Activated CD4-positive, alpha-beta memory T cell treated with anti-CD3 and anti-CD28 coated beads, Interleukin-2, amount 10 ng/mL, durations not matched to agents 7 days and 5 days (primary cell): Measurements from ENCODE around the gene UGT1A10. TPM values are rescaled to one million over a fixed set of nuclear protein-coding genes. Genes with fewer than 3 reads are reported as not detected.

ENCODE experiments used
- CTCF ChIA-PET: fragments of 350-600 bp; sonication (Branson Sonifier 250); formaldehyde crosslinking; loops from one replicate; lab custom pipeline; 2021; ENCODE audit warnings: antibody characterized with exemption, inconsistent platforms; lab: Charles Lee
- POLR2A ChIA-PET: fragments of 350-600 bp; sonication (Branson Sonifier 250); formaldehyde crosslinking; loops from one replicate; lab custom pipeline; 2021; ENCODE audit warnings: antibody characterized with exemption; lab: Charles Lee
- DNase-seq: peaks from one replicate; pipeline ENCODE4 v3.0.0-alpha.2; 2020
- H3K27ac Mint-ChIP-seq: one replicate; pipeline ENCODE4 v1.8.0; 2021; ENCODE audit warnings: mild to moderate bottlenecking, mixed read lengths
- H3K27me3 Mint-ChIP-seq: one replicate; pipeline ENCODE4 v1.8.0; 2021; ENCODE audit warnings: mixed read lengths
- H3K36me3 Mint-ChIP-seq: one replicate; pipeline ENCODE4 v1.8.0; 2021; ENCODE audit warnings: low read depth, mixed read lengths
- H3K4me1 Mint-ChIP-seq: one replicate; pipeline ENCODE4 v1.8.0; 2021; ENCODE audit warnings: mixed read lengths
- H3K4me3 Mint-ChIP-seq: one replicate; pipeline ENCODE4 v1.8.0; 2021; ENCODE audit warnings: mild to moderate bottlenecking, mixed read lengths
- H3K9me3 Mint-ChIP-seq: one replicate; pipeline ENCODE4 v1.8.0; 2021; ENCODE audit warnings: mixed read lengths
- total RNA-seq, 2 experiments: library from RNA; stranded (reverse); gene quantifications; one replicate each; pipeline ENCODE4 v1.2.3, GENCODE V29; 2021

Gene UGT1A10
- total RNA-seq, 2 experiments from 2014 or later, result not detected

- Mint-ChIP-seq H3K4me1 (no peaks in the 10 kb centered on the region), H3K36me3 (no peaks in the 10 kb centered on the region), H3K27me3 (no peaks in the 10 kb centered on the region), H3K4me3 (no peak overlapping the region), H3K9me3 (no peaks in the 10 kb centered on the region), H3K27ac (no peak overlapping the region)
- no peak for DNase-seq
- CTCF ChIA-PET, result no interaction called here
- POLR2A ChIA-PET, result no interaction called here
Measured at GRCh38 chr2:233791883-233792329, 155.7 kb downstream of the UGT1A10 start.

DNA sequence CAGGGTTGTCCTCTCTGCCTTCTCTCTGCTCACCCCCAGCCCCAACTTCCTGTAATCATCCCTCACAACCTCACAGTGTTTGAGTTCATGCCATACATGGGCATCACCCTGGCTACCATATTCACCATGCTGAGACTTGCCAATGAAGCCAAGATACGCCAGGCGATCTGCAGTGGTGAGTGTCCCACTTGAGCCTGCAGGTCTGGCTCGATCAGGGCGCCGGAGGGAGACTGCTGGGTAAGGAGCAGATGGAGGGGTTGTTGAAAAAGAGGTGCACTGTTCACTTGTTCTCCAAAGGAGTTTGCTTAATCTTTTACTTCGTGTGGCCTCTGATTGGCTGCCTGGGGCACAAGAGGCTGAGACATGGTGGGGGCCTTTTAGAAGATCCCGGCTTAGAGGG is 156.5 kb downstream of the UGT1A10 start:
- no peak for DNase-seq
- H3K36me3 Mint-ChIP-seq, result no peaks in the 10 kb centered on the region
- no peaks in the 10 kb centered on the region for H3K9me3 Mint-ChIP-seq
- no peak overlapping the region for H3K4me3 Mint-ChIP-seq
- no peak overlapping the region for H3K27ac Mint-ChIP-seq
- POLR2A ChIA-PET, result no interaction called here
- CTCF ChIA-PET, result no interaction called here
- no peaks in the 10 kb centered on the region for H3K27me3 Mint-ChIP-seq
- H3K4me1 Mint-ChIP-seq, result no peaks in the 10 kb centered on the region

- H3K36me3 Mint-ChIP-seq, result no peaks in the 10 kb centered on the region
- DNase-seq, result peak; percentile 14
- POLR2A ChIA-PET, result no interaction called here
- no peaks in the 10 kb centered on the region for H3K9me3 Mint-ChIP-seq
- H3K4me1 Mint-ChIP-seq, result no peaks in the 10 kb centered on the region
- no peak overlapping the region for H3K4me3 Mint-ChIP-seq
- CTCF ChIA-PET, result no interaction called here
- H3K27me3 Mint-ChIP-seq, result no peaks in the 10 kb centered on the region
- no peak overlapping the region for H3K27ac Mint-ChIP-seq
Measured at GRCh38 chr2:233793465-233794127, 157.3 kb downstream of the UGT1A10 start.

DNA sequence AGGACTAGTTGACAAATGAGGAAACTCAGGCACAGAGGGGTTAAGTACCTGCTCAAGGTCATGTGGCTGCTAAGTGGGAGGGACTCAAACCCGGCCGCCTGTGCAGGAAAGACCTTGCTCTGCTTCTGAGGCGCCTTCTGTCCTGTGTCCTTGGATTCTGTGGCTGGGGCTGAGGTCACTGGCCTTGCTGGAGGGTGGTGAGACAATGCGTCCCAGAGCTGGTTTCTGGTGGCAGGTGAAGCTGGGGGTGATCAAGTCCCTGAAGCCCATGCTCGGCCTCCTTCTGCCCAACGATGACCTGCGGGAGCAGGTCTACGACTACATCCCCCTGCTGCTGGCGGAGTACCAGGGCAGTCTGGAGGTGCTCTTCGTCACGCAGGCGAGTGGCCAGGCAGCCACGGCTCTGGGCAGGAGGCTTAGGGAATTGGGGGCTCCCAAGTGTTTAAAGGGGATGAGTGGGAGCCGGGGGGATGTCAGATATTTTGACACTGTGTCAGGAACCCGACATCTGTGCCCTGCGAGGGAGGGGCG is 157.9 kb downstream of the UGT1A10 start:
- H3K27ac Mint-ChIP-seq, result no peak overlapping the region
- H3K4me3 Mint-ChIP-seq, result no peak overlapping the region
- CTCF ChIA-PET, result no interaction called here
- H3K27me3 Mint-ChIP-seq, result no peaks in the 10 kb centered on the region
- DNase-seq, result no peak
- no peaks in the 10 kb centered on the region for H3K4me1 Mint-ChIP-seq
- H3K9me3 Mint-ChIP-seq, result no peaks in the 10 kb centered on the region
- no peaks in the 10 kb centered on the region for H3K36me3 Mint-ChIP-seq
- POLR2A ChIA-PET, result no interaction called here

DNA sequence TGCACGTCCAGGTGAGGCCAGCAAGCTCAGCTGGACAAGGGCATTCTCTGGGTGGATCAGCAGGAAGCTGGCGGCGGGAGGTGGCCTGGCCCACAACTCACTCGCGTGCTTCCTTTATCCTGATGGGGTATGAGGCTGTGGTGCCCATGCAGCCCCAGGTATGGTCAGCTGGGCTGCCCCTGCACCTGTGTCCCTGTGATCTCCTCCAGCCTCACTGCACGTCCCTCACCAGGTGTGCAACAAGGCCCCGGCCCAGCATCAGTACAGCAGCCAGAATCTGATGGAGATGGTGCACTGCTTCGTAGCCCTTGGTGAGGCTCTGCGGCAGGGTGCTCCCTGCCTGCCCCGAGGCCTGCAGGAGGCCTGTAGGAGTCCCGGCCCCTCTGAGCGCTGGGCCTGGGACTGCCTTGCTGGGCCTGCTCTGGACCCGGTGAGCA is 159.5 kb downstream of the UGT1A10 start:
- DNase-seq, result peak; percentile 8
- POLR2A ChIA-PET, result no interaction called here
- Mint-ChIP-seq H3K27ac (no peak overlapping the region), H3K36me3 (no peaks in the 10 kb centered on the region), H3K4me1 (no peaks in the 10 kb centered on the region), H3K4me3 (no peak overlapping the region), H3K9me3 (no peaks in the 10 kb centered on the region), H3K27me3 (no peaks in the 10 kb centered on the region)
- CTCF ChIA-PET, result no interaction called here

- H3K9me3 Mint-ChIP-seq, result no peaks in the 10 kb centered on the region
- no peak overlapping the region for H3K27ac Mint-ChIP-seq
- no peak overlapping the region for H3K4me3 Mint-ChIP-seq
- no peaks in the 10 kb centered on the region for H3K27me3 Mint-ChIP-seq
- H3K36me3 Mint-ChIP-seq, result no peaks in the 10 kb centered on the region
- peaks cover 2% of the 10 kb centered on the region for H3K4me1 Mint-ChIP-seq
- ChIA-PET POLR2A (no interaction called here), CTCF (no interaction called here)
- no peak for DNase-seq
Measured at GRCh38 chr2:233796254-233796653, 160.0 kb downstream of the UGT1A10 start.

- peak; percentile 7 for DNase-seq
- Mint-ChIP-seq H3K36me3 (no peaks in the 10 kb centered on the region), H3K27ac (no peak overlapping the region), H3K4me1 (peaks cover 4% of the 10 kb centered on the region), H3K27me3 (no peaks in the 10 kb centered on the region), H3K9me3 (no peaks in the 10 kb centered on the region), H3K4me3 (no peak overlapping the region)
- ChIA-PET CTCF (no interaction called here), POLR2A (no interaction called here)
Measured at GRCh38 chr2:233798335-233799086, 162.3 kb downstream of the UGT1A10 start.

DNA sequence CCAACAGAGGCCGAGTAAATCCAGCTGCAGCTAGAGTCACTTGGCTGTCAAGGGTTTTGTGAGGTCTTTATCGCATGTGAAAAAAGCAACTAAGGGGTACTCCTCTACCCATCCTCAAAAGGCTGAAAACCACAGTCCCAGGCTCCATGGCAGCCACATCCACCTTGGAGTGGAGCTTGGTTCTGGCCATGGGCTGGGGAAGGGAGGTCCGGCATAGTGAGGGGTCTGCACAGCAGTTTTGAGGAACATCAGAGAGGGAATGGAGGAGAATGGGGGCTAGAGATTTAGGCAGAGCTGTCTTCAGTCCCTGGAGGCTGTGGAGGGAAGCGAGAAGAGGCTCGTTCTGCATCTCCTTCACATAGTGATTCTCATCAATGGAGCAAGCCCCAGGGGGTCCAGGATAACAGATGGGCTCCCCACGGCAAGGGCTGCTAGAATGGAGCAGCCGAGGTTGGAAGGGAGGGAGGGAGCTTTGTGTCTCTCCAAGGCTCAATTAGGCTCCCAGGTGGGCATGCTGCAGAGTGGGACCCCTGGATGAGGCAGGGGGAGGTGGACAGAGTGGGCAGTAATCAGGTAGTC is 162.9 kb downstream of the UGT1A10 start:
- Mint-ChIP-seq H3K36me3 (no peaks in the 10 kb centered on the region), H3K9me3 (no peaks in the 10 kb centered on the region), H3K4me3 (no peak overlapping the region), H3K27me3 (no peaks in the 10 kb centered on the region), H3K4me1 (peaks cover 4% of the 10 kb centered on the region), H3K27ac (no peak overlapping the region)
- DNase-seq, result peak; percentile 7
- CTCF ChIA-PET, result no interaction called here
- POLR2A ChIA-PET, result no interaction called here

GRCh38 chr2:233799716-233800115 is 163.5 kb downstream of the UGT1A10 start:
- Mint-ChIP-seq H3K9me3 (no peaks in the 10 kb centered on the region), H3K27me3 (no peaks in the 10 kb centered on the region), H3K36me3 (no peaks in the 10 kb centered on the region), H3K27ac (no peak overlapping the region), H3K4me1 (peaks cover 4% of the 10 kb centered on the region), H3K4me3 (no peak overlapping the region)
- ChIA-PET CTCF (no interaction called here), POLR2A (no interaction called here)
- DNase-seq, result peak; percentile 9

GRCh38 chr2:233800208-233800607 is 164.0 kb downstream of the UGT1A10 start:
- POLR2A ChIA-PET, result no interaction called here
- Mint-ChIP-seq H3K27me3 (peaks cover 4% of the 10 kb centered on the region), H3K36me3 (no peaks in the 10 kb centered on the region), H3K27ac (no peak overlapping the region), H3K4me1 (peaks cover 4% of the 10 kb centered on the region), H3K9me3 (no peaks in the 10 kb centered on the region), H3K4me3 (no peak overlapping the region)
- CTCF ChIA-PET, result no interaction called here
- peak; percentile 7 for DNase-seq

- Mint-ChIP-seq H3K36me3 (no peaks in the 10 kb centered on the region), H3K9me3 (no peaks in the 10 kb centered on the region), H3K27me3 (peaks cover 7% of the 10 kb centered on the region), H3K4me1 (peaks cover 4% of the 10 kb centered on the region), H3K27ac (no peak overlapping the region), H3K4me3 (no peak overlapping the region)
- POLR2A ChIA-PET, result no interaction called here
- CTCF ChIA-PET, result no interaction called here
- DNase-seq, result peak; percentile 17
Measured at GRCh38 chr2:233801357-233802131, 165.3 kb downstream of the UGT1A10 start.

DNA sequence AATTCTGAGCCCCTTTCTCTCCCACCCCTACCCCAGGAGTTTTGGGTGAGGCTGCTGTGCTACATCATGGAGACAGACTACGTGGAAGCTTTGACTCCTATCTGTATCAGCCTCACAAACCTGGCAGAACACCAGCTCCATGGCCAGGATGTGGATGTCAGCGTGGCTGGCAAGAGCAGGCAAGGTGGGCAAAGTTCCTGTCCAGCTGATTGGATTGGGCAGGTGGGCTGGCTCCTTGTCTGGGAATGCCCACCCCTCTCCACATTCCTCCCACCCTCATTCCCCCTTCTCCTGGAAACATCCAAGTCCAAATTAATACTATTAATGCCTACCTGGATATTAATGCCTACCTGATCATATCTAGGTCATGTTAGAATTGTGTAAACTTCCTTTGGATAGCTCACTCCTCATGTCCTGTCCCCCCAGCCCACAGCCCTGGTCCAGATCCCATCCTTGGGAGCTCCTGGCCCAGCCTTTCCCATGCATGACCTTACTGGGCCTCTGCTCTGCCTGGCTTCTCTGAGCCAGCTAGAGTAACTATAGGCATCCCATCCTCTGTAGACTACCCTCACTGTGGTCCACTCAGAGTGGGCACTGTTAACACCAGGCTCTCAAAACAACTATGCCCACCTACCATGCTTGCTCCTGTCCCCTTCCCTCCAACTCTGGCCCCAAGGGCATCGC is 166.0 kb downstream of the UGT1A10 start:
- CTCF ChIA-PET, result no interaction called here
- Mint-ChIP-seq H3K4me3 (no peak overlapping the region), H3K4me1 (peaks cover 4% of the 10 kb centered on the region), H3K9me3 (no peaks in the 10 kb centered on the region), H3K27ac (no peak overlapping the region), H3K27me3 (peaks cover 7% of the 10 kb centered on the region), H3K36me3 (no peaks in the 10 kb centered on the region)
- DNase-seq, result no peak
- POLR2A ChIA-PET, result no interaction called here
